Memory B cell (primary cell): ENCODE measurements around the gene FLNB.
A peak's percentile ranks its signal among the peaks of the same experiment; 100 is the strongest.
"Not testable (repeated sequence)": the region's sequence is repeated elsewhere in the genome, so short reads cannot be mapped to it uniquely, and the experiment has no call there.

ENCODE experiments used
- ATAC-seq: fragments of 150-1000 bp; cut with Tn5 transposase; 2 replicates; pipeline ENCODE4 v1.10.0; 2021; ENCODE audit warnings: low read depth, mild to moderate bottlenecking, moderate library complexity
- DNase-seq, 2 donors: peaks; one replicate each; pipeline ENCODE4 v3.0.0; 2022; ENCODE audit warnings: low spot score in 2 of 2
- H3K27ac Mint-ChIP-seq: one replicate; pipeline ENCODE4 v1.8.0; 2022; ENCODE audit warnings: mild to moderate bottlenecking, moderate library complexity, mixed read lengths
- H3K27me3 Mint-ChIP-seq: one replicate; pipeline ENCODE4 v1.8.0; 2022; ENCODE audit warnings: mixed read lengths
- H3K36me3 Mint-ChIP-seq: one replicate; pipeline ENCODE4 v1.8.0; 2022; ENCODE audit warnings: mild to moderate bottlenecking, mixed read lengths
- H3K4me1 Mint-ChIP-seq: one replicate; pipeline ENCODE4 v1.8.0; 2022; ENCODE audit warnings: mixed read lengths
- H3K4me3 Mint-ChIP-seq: one replicate; pipeline ENCODE4 v1.8.0; 2022; ENCODE audit warnings: mild to moderate bottlenecking, moderate library complexity, mixed read lengths
- H3K9me3 Mint-ChIP-seq: one replicate; pipeline ENCODE4 v1.8.0; 2022; ENCODE audit warnings: mixed read lengths

The FLNB gene

DNA sequence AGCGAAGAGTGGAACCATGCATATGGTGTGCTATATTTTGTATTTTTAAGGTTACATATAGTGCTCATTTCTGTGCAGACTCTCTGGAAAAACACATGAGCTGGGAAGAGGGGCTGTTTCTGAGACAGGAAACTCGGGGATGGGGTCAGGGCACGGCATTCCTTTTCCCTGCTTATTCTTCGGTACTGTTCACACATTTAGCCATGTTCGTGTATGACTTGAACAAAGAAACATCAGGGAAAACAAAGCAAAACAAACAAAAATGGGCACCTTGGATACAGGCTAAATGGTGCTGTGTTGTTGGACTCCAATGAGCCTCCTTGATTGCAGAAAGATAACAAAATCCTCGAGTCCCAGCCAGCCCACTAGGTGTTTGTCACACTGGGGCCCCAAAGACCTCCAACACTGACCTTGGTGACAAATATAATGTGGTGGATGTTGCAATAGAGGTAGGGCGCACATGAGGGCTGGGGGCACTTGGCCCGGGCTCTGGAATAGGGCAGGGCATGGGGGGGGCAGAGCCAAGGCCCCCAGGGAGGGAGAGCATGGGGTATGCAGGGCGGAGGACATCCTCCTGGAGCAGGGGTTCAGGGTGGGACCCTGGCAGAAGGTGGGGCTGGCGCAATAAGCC is 183.3 kb downstream of the FLNB start:
- no peak overlapping the region for H3K4me3 Mint-ChIP-seq
- no peaks in the 10 kb centered on the region for H3K9me3 Mint-ChIP-seq
- H3K4me1 Mint-ChIP-seq: peaks cover 5% of the 10 kb centered on the region
- H3K36me3 Mint-ChIP-seq: no peaks in the 10 kb centered on the region
- DNase-seq (no peak), ATAC-seq (no peak)
- H3K27ac Mint-ChIP-seq: peak overlapping the region; percentile 26
- H3K27me3 Mint-ChIP-seq: no peaks in the 10 kb centered on the region

DNA sequence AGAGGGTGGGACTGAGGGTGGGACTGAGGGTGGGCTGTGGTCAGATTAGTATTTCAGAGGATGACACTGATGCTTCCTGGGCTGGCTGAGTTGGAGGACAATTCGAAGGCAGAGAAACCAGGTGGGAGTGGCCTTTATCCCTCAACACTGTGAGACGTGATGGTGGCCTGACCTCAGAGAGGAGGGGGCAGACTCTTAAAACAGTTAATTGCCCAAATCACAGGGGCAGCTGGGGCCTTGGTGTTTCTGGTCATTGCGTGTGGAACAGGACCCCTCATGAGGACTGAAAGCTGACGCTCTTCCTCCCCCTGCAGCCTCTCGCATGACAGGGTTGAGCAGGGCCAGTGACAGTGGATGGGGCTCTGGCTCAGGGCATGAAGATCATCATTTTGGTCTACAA is 183.8 kb downstream of the FLNB start:
- DNase-seq: no peak
- peaks cover 11% of the 10 kb centered on the region for H3K4me1 Mint-ChIP-seq
- H3K27me3 Mint-ChIP-seq: no peaks in the 10 kb centered on the region
- no peaks in the 10 kb centered on the region for H3K36me3 Mint-ChIP-seq
- H3K4me3 Mint-ChIP-seq: no peak overlapping the region
- ATAC-seq: no peak
- H3K27ac Mint-ChIP-seq: peak overlapping the region; percentile 46
- H3K9me3 Mint-ChIP-seq: no peaks in the 10 kb centered on the region

DNA sequence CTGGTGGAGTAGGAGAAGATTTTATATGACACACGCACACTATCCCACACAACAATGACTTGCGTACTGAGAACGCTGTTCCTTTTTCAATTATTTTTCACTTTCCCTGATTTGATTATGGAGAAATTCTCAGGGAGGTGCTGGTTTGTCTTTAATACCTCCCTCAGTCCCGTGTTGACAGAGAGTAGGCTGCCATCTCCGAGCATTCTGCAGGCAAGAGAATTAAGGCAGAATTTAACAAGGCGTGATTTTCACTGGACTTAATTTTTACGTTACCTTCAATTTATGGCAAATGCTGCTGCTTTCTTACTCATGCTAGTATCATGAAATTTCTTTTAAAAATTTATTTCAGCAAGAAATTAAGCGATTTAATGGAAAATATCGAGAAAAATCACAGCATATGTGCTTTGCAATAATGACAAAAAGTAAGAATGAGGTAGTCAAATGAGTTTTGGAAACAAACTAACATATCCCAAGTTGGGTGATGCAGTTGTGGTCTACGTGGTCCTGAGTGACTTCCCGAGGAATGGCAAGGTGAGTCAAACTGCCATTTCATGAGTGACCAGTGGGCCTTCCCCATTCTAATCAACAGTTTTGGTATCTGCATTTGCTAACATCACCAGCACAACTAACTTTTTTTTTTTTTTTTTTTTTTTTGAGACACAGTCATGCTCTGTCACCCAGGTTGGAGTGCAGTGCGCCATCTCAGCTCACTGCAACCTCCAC is 185.6 kb downstream of the FLNB start:
- ATAC-seq (no peak), DNase-seq (no peak)
- Mint-ChIP-seq H3K27me3 (no peaks in the 10 kb centered on the region), H3K9me3 (no peaks in the 10 kb centered on the region), H3K36me3 (no peaks in the 10 kb centered on the region), H3K27ac (no peak overlapping the region), H3K4me1 (peaks cover 20% of the 10 kb centered on the region), H3K4me3 (no peak overlapping the region)

DNA sequence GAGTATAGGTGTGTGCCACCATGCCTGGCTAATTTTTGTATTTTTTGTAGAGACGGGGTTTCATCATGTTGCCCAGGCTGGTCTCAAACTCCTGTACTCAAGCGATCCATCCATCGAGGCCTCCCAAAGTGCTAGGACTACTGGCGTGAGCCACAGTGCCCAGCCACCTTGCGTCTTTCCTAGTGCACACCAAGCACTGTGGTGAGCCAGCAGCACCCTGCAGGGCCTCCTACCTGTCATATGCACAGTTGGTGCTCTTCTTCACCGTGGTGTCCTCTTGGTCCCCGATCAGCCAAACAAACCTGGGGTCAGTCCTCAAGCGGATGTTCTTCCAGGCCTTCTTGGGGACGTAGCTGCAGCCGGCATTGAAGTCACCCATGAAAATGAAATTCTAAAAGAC is 189.4 kb downstream of the FLNB start:
- Mint-ChIP-seq H3K9me3 (peaks cover 1% of the 10 kb centered on the region), H3K36me3 (no peaks in the 10 kb centered on the region), H3K27me3 (no peaks in the 10 kb centered on the region), H3K4me3 (no peak overlapping the region), H3K27ac (peak overlapping the region; percentile 98), H3K4me1 (peaks cover 32% of the 10 kb centered on the region)
- ATAC-seq: no peak
- DNase-seq: no peak

DNA sequence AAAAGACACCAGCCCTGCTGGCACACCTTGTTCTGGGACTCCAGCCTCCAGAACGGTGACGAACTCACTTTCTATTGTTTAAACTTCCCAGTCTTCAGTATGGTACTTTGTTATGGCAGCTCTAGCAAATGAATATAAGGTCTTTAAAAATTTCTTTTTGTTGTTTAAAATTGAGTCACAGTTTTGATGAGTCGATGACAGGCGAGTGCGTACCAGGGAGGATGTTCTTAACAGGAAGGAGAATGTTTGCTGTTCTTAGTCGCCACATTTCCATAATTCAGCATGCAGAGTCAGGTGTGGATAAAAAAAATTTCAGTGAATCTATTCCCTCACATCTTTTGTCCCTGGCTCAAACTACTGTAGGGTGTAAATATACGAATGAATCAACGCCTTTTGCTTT is 190.1 kb downstream of the FLNB start:
- H3K9me3 Mint-ChIP-seq: peaks cover 1% of the 10 kb centered on the region
- H3K36me3 Mint-ChIP-seq: no peaks in the 10 kb centered on the region
- DNase-seq: no peak
- ATAC-seq: no peak
- H3K27ac Mint-ChIP-seq: peak overlapping the region; percentile 98
- H3K4me3 Mint-ChIP-seq: no peak overlapping the region
- no peaks in the 10 kb centered on the region for H3K27me3 Mint-ChIP-seq
- H3K4me1 Mint-ChIP-seq: peaks cover 37% of the 10 kb centered on the region

DNA sequence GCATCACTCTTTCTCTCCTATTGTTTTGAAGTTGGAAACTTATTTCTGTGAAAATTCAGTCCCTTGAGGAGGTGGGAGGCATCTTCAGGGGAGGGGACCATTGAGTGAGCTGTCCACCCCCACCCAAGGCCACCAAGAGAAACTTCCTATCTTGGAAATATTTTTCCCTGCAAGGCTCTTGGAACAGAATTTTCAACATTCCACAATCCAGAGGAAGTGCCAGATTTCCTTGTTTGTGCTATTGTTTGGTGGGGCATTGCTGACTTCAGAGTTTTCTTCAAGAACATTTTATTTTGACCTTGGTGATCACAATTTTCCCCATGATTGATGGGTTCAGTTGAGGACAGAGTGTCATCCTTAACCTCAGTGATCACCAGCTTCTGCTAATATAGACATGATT is 190.6 kb downstream of the FLNB start:
- ATAC-seq: no peak
- Mint-ChIP-seq H3K36me3 (no peaks in the 10 kb centered on the region), H3K27me3 (no peaks in the 10 kb centered on the region), H3K27ac (peak overlapping the region; percentile 98), H3K4me1 (peaks cover 37% of the 10 kb centered on the region), H3K4me3 (no peak overlapping the region), H3K9me3 (peaks cover 1% of the 10 kb centered on the region)
- DNase-seq: no peak

DNA sequence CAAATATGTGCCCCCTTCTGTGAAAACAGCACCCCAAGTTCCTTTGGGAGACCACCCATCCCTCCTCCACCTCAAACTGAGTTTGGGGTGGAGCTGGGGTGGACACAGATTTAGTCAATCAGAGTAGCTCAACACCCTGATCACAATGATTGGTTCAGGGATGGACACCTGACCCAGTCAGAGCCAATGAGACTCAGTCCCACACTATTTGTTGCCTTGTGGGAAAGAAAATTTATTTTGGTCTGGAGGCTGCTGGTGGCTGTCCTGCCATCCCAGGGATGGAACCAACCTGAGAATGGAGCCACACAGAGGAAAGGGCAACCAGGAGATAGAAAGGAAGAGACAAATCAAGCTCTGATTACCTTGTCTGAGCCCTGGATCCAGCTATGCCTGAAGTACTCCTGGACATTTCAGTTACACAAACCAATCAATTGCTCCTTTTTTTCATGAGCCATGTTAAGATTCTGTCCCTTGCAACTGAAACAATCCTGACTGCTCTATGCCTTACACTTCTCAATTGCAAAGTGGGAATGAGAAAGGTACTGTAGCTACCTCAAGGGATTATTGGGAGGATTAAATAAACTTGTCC is 192.0 kb downstream of the FLNB start:
- DNase-seq: no peak
- Mint-ChIP-seq H3K9me3 (peaks cover 1% of the 10 kb centered on the region), H3K36me3 (no peaks in the 10 kb centered on the region), H3K27me3 (no peaks in the 10 kb centered on the region), H3K27ac (peak overlapping the region; percentile 70), H3K4me3 (no peak overlapping the region), H3K4me1 (peaks cover 37% of the 10 kb centered on the region)
- no peak for ATAC-seq

DNA sequence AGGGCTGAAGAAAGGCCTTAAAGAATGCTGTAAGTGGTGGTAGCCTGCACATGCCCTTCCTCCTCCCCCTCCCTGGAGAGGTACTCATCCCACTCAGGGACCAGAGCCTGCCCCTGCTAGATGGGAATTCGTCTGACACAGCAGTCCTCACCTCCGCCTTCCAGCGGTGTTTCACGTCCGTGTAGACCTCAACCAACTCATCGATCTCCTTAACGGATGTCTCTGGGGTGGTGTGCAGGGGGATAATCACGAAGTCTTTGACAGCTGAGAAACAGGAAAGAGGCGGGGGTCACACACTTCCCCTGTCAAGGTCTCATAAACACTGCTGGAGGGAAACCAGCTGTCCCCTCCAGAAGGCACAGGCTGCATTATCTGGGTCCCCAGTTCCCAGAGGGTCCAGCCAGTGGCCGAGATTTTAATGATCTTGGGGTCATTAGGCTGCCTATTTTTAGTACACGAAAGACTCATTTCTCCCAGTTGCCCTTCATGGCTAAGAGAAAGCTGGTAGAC is 192.7 kb downstream of the FLNB start:
- no peak overlapping the region for H3K4me3 Mint-ChIP-seq
- DNase-seq: no peak
- H3K27ac Mint-ChIP-seq: peak overlapping the region; percentile 70
- H3K4me1 Mint-ChIP-seq: peaks cover 37% of the 10 kb centered on the region
- H3K9me3 Mint-ChIP-seq: peaks cover 1% of the 10 kb centered on the region
- no peaks in the 10 kb centered on the region for H3K36me3 Mint-ChIP-seq
- no peaks in the 10 kb centered on the region for H3K27me3 Mint-ChIP-seq
- ATAC-seq: no peak

DNA sequence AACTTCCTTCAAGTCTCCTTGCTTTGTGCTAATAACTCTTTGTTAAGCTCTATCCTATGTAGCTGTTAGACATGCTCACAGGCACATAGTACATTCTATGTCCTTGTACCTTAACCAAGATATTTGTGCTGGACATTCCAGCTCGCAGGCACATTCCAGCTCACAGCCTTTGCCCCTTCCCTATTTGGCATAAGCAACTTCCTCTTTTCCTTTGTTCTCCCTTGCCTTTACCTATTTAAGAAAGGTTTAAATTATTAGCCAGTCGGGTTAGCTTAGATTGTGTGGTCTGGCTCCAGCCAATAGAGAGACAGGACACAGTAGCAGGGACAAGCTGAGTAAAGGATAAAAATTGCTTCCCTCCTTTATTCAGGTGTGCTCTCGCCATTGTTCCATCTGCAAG is 193.2 kb downstream of the FLNB start:
- Mint-ChIP-seq H3K4me3 (peak overlapping the region; percentile 37), H3K27ac (peak overlapping the region; percentile 78), H3K4me1 (peaks cover 36% of the 10 kb centered on the region)
- not testable (repeated sequence) for H3K36me3 Mint-ChIP-seq, DNase-seq, H3K27me3 Mint-ChIP-seq, H3K9me3 Mint-ChIP-seq, ATAC-seq

DNA sequence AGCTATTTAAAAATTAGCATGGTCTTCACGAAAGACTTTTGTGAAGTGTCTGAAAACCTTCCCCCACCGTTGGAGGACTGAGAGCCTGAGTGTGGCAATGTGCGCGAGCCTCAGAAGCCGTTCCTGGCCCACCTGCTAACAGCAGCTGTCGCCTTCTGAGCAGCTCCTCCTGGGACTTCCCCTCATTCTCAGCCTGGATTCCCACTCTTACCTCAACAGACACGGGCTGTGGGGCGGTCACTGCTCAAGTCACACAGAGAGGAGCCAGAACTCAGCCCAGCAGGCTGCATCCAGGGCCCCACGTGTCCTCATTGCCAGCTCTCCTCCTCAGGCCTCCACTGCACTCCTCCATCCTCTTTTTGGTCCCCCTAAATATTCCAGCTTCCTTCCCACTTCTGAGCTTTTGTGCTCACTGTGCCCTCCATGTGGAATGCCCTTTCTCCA is 194.7 kb downstream of the FLNB start:
- H3K27ac Mint-ChIP-seq: peak overlapping the region; percentile 90
- DNase-seq (peak in 1 of 2 donors; percentile 15), ATAC-seq (peak; percentile 92)
- peaks cover 24% of the 10 kb centered on the region for H3K4me1 Mint-ChIP-seq
- H3K9me3 Mint-ChIP-seq: peaks cover 1% of the 10 kb centered on the region
- H3K27me3 Mint-ChIP-seq: no peaks in the 10 kb centered on the region
- no peaks in the 10 kb centered on the region for H3K36me3 Mint-ChIP-seq
- H3K4me3 Mint-ChIP-seq: no peak overlapping the region

DNA sequence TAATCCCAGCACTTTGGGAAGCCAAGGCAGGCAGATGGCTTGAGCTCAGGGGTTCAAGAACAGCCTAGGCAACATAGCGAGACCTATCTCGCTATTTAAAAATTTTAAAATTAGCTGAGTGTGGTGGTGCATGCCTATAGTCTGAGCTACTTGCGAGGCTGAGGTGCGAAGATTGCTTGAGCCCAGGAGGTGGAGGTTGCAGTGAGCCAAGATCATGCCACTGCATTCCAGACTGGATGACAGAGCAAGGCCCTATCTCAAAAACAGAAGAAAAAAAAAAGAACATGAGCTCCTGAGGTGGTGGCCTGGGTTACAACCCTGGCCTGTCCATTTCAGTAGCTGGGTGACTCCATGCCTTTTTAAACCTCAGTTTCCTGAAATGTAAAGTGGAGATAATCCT is 195.3 kb downstream of the FLNB start:
- no peak for DNase-seq
- Mint-ChIP-seq H3K27ac (peak overlapping the region; percentile 90), H3K4me3 (no peak overlapping the region), H3K36me3 (no peaks in the 10 kb centered on the region), H3K4me1 (peaks cover 18% of the 10 kb centered on the region), H3K9me3 (peaks cover 1% of the 10 kb centered on the region), H3K27me3 (no peaks in the 10 kb centered on the region)
- no peak for ATAC-seq

DNA sequence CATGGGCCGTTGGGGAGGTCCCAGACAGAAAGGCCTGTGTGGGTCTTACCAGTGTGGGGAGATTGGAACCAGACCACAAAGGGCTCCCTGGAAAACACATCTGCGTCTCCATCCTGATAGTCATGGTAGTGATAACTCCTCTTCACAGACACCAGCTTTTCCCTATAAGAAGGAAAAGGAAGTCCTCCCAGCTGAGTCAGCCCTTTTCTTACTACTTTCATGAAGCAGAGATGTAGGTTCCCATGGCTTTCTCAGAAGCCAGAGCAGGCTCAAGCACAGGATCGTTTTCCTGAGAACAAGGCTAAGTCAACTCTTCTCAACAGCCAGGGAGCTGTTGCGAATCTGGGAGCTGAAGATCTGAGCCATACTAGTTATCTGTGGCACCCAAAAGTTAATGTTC is 196.5 kb downstream of the FLNB start:
- Mint-ChIP-seq H3K36me3 (no peaks in the 10 kb centered on the region), H3K9me3 (peaks cover 1% of the 10 kb centered on the region), H3K27me3 (no peaks in the 10 kb centered on the region), H3K27ac (peak overlapping the region; percentile 76), H3K4me3 (no peak overlapping the region), H3K4me1 (peaks cover 17% of the 10 kb centered on the region)
- DNase-seq (no peak), ATAC-seq (no peak)

DNA sequence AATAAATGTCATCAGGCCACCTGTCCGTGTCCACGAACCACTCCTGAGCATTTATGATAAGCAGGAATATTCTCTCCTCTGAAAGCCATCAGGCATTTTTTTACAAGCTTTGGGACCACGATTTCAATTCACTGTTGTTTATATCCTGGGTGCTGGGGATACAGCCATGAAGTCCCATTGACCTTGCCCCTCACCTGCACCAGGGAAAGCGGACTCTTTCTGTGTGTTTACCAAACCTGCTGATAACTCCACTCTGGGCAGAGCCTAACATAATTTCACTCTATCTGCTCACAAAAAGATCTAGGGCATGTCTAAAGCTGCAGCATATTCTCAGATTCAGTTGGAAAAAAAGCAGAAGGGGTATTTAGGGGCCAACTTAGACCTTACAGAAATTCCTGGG is 197.8 kb downstream of the FLNB start:
- no peaks in the 10 kb centered on the region for H3K27me3 Mint-ChIP-seq
- peaks cover 14% of the 10 kb centered on the region for H3K4me1 Mint-ChIP-seq
- DNase-seq: no peak
- H3K27ac Mint-ChIP-seq: peak overlapping the region; percentile 76
- H3K9me3 Mint-ChIP-seq: peaks cover 1% of the 10 kb centered on the region
- ATAC-seq: no peak
- no peak overlapping the region for H3K4me3 Mint-ChIP-seq
- no peaks in the 10 kb centered on the region for H3K36me3 Mint-ChIP-seq

DNA sequence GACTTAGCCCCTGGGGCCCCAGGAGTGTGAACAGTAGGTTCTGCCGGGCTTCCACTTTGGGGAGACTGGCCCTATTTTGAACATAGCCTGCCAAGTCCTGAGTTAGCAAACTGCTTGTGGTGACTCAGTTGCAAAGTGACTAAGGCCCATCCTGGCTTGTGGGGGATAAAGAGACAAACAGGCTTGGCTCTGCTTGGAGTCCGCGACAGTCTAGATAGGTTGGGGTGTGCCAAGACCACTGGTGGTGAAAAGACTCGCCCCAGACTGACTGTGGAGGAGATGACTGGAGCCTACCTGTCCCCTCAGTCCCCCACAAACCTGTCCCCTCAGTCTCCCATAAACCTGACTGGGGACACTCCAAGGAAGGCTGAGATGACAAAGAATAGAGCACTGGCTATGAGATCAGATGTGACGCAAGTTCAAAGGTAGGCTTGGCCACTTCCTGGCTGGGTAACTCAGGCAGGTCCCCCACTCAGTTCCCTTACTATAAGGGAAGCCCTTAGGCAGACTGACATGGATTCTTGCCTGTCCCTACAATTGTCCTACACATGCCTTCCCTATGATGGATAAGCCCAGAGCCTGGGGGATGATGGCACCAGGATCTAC is 198.3 kb downstream of the FLNB start:
- ATAC-seq (no peak), DNase-seq (no peak)
- Mint-ChIP-seq H3K4me1 (peaks cover 12% of the 10 kb centered on the region), H3K36me3 (no peaks in the 10 kb centered on the region), H3K27me3 (no peaks in the 10 kb centered on the region), H3K9me3 (peaks cover under 1% of the 10 kb centered on the region), H3K4me3 (no peak overlapping the region), H3K27ac (no peak overlapping the region)
